HL-60 (cell line): ENCODE data around the gene UNC93A.
"Not testable (repeated sequence)": the region's sequence is repeated elsewhere in the genome, so short reads cannot be mapped to it uniquely, and the experiment has no call there.

Experiments used
- GABPA ChIP-seq: IDR thresholded peaks from 2 replicates; pipeline ENCODE4 v1.6.1; 2012; ENCODE audit warnings: low read depth
- TF ChIP-seq, protein P1 (sequence below): IDR thresholded peaks from one replicate; pipeline ENCODE4 v1.5.1; 2011; ENCODE audit warnings: low read length, control low read depth, inconsistent platforms; ENCODE audit not compliant: insufficient read depth

DNA sequence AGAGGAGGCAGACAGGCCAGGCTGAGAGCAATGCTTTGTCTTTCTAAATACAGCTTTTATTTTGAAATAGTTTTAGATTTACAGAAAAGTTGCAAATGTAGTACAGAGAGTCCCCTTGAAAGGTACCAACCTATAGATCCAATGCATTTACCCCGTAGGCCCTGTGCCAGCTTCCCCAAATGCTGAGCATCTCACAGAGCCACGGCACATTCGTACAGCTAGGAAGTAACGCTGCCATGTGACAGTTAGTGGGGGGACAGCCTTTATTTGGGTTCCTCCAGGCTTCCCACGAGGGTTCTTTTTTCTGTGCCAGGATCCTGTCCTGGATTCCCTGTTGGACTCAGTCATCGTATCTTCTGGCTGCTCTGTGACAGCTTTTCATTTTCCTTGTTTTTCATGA is 20.6 kb downstream of the UNC93A start:
- TF ChIP-seq, protein P1, sequence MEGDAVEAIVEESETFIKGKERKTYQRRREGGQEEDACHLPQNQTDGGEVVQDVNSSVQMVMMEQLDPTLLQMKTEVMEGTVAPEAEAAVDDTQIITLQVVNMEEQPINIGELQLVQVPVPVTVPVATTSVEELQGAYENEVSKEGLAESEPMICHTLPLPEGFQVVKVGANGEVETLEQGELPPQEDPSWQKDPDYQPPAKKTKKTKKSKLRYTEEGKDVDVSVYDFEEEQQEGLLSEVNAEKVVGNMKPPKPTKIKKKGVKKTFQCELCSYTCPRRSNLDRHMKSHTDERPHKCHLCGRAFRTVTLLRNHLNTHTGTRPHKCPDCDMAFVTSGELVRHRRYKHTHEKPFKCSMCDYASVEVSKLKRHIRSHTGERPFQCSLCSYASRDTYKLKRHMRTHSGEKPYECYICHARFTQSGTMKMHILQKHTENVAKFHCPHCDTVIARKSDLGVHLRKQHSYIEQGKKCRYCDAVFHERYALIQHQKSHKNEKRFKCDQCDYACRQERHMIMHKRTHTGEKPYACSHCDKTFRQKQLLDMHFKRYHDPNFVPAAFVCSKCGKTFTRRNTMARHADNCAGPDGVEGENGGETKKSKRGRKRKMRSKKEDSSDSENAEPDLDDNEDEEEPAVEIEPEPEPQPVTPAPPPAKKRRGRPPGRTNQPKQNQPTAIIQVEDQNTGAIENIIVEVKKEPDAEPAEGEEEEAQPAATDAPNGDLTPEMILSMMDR: not testable (repeated sequence)
- TF ChIP-seq GABPA: not testable (repeated sequence)
